Psoas muscle (tissue), 8 donors: ENCODE data around the gene SDE2. TPM values are rescaled to one million over a fixed set of nuclear protein-coding genes. Genes with fewer than 3 reads are reported as not detected.

Experiments
- ATAC-seq, 4 donors: fragments of 200-7000 bp; cut with Tn5 transposase; one replicate each; pipeline ENCODE4 v1.9.1; 2020; ENCODE audit warnings: moderate library complexity in 3 of 4, mild to moderate bottlenecking in 2 of 4
- DNase-seq, 2 donors: peaks; one replicate each; pipeline ENCODE4 v3.0.0-alpha.2; 2020
- H3K27ac ChIP-seq: fragments of 200-600 bp; one replicate; pipeline ENCODE4 v1.8.0; 2022
- H3K27me3 ChIP-seq, 3 donors: fragments of 200-600 bp in 1 of 3; one replicate each; pipeline versions ENCODE4 v1.6.1 to v1.8.0; 2013 to 2022; ENCODE audit warnings: low read length in 2 of 3, mild to moderate bottlenecking in 2 of 3, moderate library complexity in 1 of 3; ENCODE audit not compliant: insufficient read depth in 3 of 3
- H3K36me3 ChIP-seq, 2 donors: fragments of 200-600 bp in 1 of 2; one replicate each; pipeline versions ENCODE4 v1.6.1 to v1.8.0; 2013 to 2022; ENCODE audit warnings: low read depth in 1 of 2, mild to moderate bottlenecking in 1 of 2, moderate library complexity in 1 of 2; ENCODE audit not compliant: insufficient read depth in 1 of 2
- H3K4me1 ChIP-seq: fragments of 200-600 bp; one replicate; pipeline ENCODE4 v1.8.0; 2022
- H3K4me3 ChIP-seq: fragments of 200-600 bp; one replicate; pipeline ENCODE4 v1.8.0; 2022; ENCODE audit warnings: mild to moderate bottlenecking
- H3K9me3 ChIP-seq: fragments of 200-600 bp; one replicate; pipeline ENCODE4 v1.8.0; 2022
- WGBS, 3 donors: extraction: QIAGEN DNeasy Blood & Tissue Kit; methylation state at CpG; one replicate each; pipeline versions ENCODE4 v1.1.6 to v1.1.7; 2013; 5-methylcytosine and 5-hydroxymethylcytosine counted together
- intact Hi-C, 2 donors: fragments of 100-400 bp; cut with DNase I; formaldehyde crosslinking; loops; one replicate each; pipeline versions ENCODE4 v1.11.0 to v1.14.2; 2022
- polyA plus RNA-seq, 3 donors: library from polyadenylated mRNA; stranded (reverse); fragments of 200-250 nt; gene quantifications; one replicate each; pipeline ENCODE4 v1.2.3, GENCODE V29; 2013
- total RNA-seq, 4 donors: library from RNA; stranded (reverse); fragmentation: NEBNext Ultra II Directional in 2 of 4; extraction: Animal tissue kit (Norgen Biotek cat#: 25700) in 2 of 4; gene quantifications; one replicate each; pipeline versions ENCODE4 v1.2.1 to v1.2.4, GENCODE V29; 2021 to 2023
- TF ChIP-seq, protein P1 (sequence below): fragments of 200-600 bp; IDR thresholded peaks from one replicate; pipeline ENCODE4 v1.8.0; 2022; ENCODE audit warnings: antibody characterized with exemption
- donor health status: healthy with polysubstance abuse.
- donor health status: DM: no; HTN: no; CAD: no; lungs with moderate emphysema.
- donor health status: Bipolar disorder and iron deficiency.
- donor health status: healthy.
- donor health status: DM: yes; HTN: yes; CAD: no.
- donor health status: DM: no; HTN: no; CAD: no.
- donor health status: DM: no; HTN: no; CAD: no.
- donor health status: DM: yes; HTN: yes; CAD: no.

Gene SDE2
- total and polyA plus RNA-seq, 7 donors = 8.1 to 27.7 (median 19.5) TPM

- no peaks in the 10 kb centered on the region for H3K36me3 ChIP-seq
- no peak for ATAC-seq
- peaks cover 6% of the 10 kb centered on the region for H3K4me1 ChIP-seq
- no peak overlapping the region for H3K4me3 ChIP-seq
- peaks cover 0 to 4% (median 2%) of the 10 kb centered on the region in 3 donors for H3K27me3 ChIP-seq
- intact Hi-C loops = no loop called here
- WGBS, 3 donors = 86 to 93% (median 89%) methylated on average over 4 of the region's 4 CpGs
- no peaks in the 10 kb centered on the region for H3K9me3 ChIP-seq
- DNase-seq = no peak
- TF ChIP-seq, protein P1, sequence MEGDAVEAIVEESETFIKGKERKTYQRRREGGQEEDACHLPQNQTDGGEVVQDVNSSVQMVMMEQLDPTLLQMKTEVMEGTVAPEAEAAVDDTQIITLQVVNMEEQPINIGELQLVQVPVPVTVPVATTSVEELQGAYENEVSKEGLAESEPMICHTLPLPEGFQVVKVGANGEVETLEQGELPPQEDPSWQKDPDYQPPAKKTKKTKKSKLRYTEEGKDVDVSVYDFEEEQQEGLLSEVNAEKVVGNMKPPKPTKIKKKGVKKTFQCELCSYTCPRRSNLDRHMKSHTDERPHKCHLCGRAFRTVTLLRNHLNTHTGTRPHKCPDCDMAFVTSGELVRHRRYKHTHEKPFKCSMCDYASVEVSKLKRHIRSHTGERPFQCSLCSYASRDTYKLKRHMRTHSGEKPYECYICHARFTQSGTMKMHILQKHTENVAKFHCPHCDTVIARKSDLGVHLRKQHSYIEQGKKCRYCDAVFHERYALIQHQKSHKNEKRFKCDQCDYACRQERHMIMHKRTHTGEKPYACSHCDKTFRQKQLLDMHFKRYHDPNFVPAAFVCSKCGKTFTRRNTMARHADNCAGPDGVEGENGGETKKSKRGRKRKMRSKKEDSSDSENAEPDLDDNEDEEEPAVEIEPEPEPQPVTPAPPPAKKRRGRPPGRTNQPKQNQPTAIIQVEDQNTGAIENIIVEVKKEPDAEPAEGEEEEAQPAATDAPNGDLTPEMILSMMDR = no peak
- no peak overlapping the region for H3K27ac ChIP-seq
These were observed 55.6 kb downstream of the SDE2 start for GRCh38 chr1:225943582-225943981.

- Histone ChIP-seq H3K4me1 (peaks cover 6% of the 10 kb centered on the region), H3K9me3 (no peaks in the 10 kb centered on the region), H3K36me3 (no peaks in the 10 kb centered on the region), H3K27me3 (peaks cover 0 to 4% (median under 1%) of the 10 kb centered on the region in 3 donors), H3K4me3 (no peak overlapping the region), H3K27ac (no peak overlapping the region)
- no peak for ATAC-seq
- 34 to 60% (median 46%) methylated on average over 7 of the region's 7 CpGs for WGBS, 3 donors
- DNase-seq = no peak
- intact Hi-C loops = no loop called here
- TF ChIP-seq, protein P1 = no peak
These were observed 56.6 kb downstream of the SDE2 start for GRCh38 chr1:225942574-225942973.

- ATAC-seq (no peak), DNase-seq (no peak)
- WGBS, 3 donors = 17 to 29% (median 27%) methylated on average over 1 of the region's 1 CpG
- H3K4me1 ChIP-seq = peaks cover 6% of the 10 kb centered on the region
- H3K9me3 ChIP-seq = no peaks in the 10 kb centered on the region
- peaks cover 0 to 4% (median 0%) of the 10 kb centered on the region in 3 donors for H3K27me3 ChIP-seq
- intact Hi-C loops = no loop called here
- no peak overlapping the region for H3K27ac ChIP-seq
- TF ChIP-seq, protein P1 = no peak
- H3K36me3 ChIP-seq = no peaks in the 10 kb centered on the region
- no peak overlapping the region for H3K4me3 ChIP-seq
These were observed 57.3 kb downstream of the SDE2 start for GRCh38 chr1:225941942-225942222.

- Histone ChIP-seq H3K27me3 (peaks cover 0 to 3% (median 0%) of the 10 kb centered on the region in 3 donors), H3K4me1 (peaks cover 6% of the 10 kb centered on the region), H3K36me3 (no peaks in the 10 kb centered on the region), H3K4me3 (no peak within 1 kb of the TSS), H3K27ac (no peak within 1 kb of the TSS), H3K9me3 (no peaks in the 10 kb centered on the region)
- TF ChIP-seq, protein P1 = no peak
- no peak for DNase-seq
- intact Hi-C loops = no loop called here
- ATAC-seq = peak in 1 of 4 donors; percentile 17
- 43 to 58% (median 45%) methylated on average over 6 of the region's 6 CpGs for WGBS, 3 donors
These were observed 57.8 kb downstream of the SDE2 start, which contains the start of gene LEFTY2 for GRCh38 chr1:225941187-225941941. TSS of gene LEFTY2 (minus strand) at chr1:225941220. CDS start at chr1:225941140, 80 bp downstream.
